DMS114 treated with DMSO at 0.1 percent for 48 hours (cell line): ENCODE data around the gene MN1.

ENCODE experiments used
- DNase-seq: peaks from one replicate; lab custom pipeline; 2025; ENCODE audit not compliant: unreplicated experiment; lab: John Stamatoyannopoulos, UW

Gene MN1

GRCh38 chr22:27786291-27786932 is 15.1 kb downstream of the MN1 start:
- no peak for DNase-seq

GRCh38 chr22:27785831-27786230 is 15.7 kb downstream of the MN1 start:
- DNase-seq = no peak

- DNase-seq = no peak
Observed at GRCh38 chr22:27784120-27784475, 17.5 kb downstream of the MN1 start.

DNA sequence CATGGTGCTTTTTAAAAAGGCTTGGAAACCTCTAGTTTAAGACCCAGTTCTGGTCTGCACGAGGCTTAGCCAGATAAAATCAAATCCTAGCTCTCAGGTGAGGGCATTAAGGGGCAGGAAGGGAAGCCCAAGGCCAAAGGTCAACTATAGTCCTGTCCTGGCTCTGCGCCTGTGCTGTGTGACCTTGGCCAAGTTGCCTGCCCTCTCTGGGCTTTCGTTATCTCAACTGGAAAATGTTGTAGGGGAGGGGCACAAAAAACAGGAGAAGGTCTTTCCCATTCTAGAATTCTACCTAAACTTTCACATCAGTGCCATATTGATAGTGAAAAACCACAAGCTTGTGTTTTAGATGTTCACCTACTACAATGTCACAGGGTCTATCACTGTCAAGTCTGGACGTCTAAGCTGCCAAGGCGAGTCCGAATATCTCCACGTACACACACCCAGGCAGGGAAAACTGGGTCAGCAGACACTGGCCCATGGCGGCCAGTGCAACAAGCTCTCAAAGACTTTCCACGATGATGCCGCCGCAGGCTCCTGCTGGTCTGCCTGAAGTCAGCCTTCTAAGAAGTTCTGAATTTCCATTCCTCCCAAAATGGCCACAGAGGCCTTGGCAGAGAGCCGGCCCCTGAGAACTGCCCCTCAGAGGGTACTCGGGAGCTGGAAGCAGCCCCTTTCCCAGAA is 18.0 kb downstream of the MN1 start:
- no peak for DNase-seq

- DNase-seq = no peak
Observed at GRCh38 chr22:27782088-27782487, 19.5 kb downstream of the MN1 start.

GRCh38 chr22:27780161-27780575 is 21.4 kb downstream of the MN1 start:
- DNase-seq = no peak

GRCh38 chr22:27779643-27780042 is 21.9 kb downstream of the MN1 start:
- no peak for DNase-seq

DNA sequence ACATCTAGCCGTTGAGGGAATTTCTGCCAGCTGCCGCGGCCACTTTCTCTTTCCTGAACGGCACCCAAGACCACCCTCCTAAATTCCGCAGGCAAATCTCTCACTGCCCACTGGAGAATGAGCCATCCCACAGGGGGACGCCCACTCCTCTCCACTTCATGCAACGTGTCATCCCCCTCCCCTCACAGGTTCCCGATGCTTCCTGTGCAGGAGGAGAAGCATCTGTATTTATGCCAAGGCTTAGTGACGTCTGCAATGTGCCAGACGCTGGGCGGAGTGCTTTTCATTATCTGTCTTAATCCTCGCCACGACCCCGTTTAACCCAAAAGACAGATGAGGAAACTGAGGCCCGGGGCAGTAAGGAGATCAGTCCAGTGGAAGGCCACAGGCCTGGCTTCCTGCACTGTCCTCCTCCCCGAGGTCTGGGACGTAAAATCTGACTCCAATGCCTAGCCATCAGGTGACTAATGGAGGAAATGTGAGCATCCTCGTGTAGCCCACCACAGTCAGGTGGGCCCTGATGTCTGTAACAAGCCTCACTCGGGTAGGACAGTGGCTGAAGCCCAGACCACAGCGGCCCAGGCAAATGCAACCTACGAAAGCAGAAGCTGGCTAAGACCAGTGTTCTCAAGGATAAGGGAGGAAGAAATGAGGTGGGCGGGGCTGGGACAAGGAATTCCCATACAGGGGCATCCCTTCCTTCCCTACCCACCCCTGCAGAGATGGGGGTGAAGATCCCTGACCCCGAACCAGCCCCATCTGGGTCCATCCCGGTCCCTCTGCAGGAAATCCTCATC is 23.1 kb downstream of the MN1 start:
- no peak for DNase-seq

DNA sequence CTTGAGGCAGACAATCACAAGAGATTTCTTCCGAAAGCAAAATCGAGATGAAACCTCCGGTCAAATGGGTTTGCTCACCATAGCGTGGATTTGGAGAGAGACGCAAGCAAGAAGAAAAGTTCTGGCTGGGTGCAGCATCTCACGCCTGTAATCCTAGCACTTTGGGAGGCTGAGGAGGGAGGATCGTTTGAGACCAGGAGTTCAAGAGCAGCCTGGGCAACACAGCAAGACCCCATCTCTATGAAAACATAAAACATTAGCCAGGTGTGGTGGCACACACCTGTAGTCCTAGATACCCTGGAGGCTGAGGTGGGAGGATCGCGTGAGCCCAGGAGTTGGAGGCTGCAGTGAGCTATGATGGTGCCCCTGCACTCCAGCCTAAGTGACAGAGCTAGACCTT is 24.4 kb downstream of the MN1 start:
- no peak for DNase-seq

GRCh38 chr22:27776650-27776958 is 25.0 kb downstream of the MN1 start:
- DNase-seq = no peak

DNA sequence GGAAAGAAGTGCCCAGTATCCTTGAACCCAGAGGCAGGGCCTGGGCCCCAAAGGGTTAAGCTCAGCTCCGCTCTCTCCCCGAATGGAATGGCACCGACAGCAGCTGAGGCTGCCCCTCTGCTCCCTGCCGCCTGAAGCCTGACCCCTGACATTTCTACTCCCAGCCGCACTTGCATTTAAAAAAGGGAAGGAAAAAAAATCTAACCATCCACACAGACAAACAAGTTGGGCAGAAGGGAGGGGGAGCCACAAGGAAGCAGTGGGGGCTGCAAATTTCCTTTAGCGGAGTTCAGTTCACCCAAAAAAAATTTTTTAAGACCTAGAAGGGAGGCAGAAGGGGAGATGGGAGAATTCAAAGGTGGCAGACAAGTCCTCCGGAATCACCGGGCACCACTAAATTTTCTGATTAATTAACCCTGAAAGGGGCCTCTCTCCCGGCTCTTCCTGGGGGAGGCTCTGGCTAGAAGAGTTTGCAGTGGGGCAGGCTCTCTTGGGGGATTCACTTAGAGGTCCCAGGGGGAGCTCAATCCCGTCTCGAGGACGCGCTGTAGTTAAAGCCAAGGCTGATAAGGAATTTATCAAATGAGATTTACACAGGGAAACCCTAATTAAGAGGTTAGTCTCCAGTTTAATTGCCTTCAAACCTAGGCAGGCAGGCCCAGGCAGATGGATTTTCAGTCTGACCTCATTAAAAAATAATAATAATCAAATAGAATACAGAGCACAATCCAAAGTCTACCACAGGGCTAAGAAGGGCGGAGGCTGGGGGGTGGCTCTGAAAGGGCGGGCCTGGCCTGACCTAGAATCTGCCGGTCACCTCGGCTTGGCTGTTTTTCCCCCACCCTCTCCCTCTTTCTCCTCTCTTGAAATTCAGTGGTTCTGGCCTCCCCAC is 25.6 kb downstream of the MN1 start:
- no peak for DNase-seq

- no peak for DNase-seq
Observed at GRCh38 chr22:27775087-27775698, 26.4 kb downstream of the MN1 start.

- no peak for DNase-seq
Observed at GRCh38 chr22:27774200-27774599, 27.4 kb downstream of the MN1 start.

DNA sequence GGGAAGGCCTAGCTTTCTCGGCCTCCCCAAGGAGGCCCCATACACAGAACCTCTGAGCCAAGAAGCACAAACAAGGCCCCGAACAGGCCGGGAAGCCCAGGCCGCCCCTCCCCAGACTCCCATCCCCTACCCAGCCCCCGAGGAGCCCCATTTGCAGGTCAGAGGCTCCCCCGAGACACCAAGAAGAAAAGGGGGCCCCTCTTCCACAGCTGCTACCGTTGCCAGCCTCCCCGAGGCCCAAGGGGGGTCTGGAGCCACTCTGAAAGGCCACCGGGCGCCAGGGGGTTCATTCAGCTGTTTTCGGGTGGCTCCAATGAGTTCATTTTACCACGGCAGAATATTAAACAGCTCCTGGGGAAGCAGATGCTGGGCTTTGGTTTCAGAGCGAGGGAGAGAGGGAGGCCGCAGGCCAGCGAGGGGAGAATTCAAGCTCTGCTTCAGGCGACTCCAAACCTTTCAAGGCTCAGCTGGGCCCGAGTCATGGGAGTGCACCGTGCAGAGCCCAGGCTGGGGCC is 28.5 kb downstream of the MN1 start:
- no peak for DNase-seq

DNA sequence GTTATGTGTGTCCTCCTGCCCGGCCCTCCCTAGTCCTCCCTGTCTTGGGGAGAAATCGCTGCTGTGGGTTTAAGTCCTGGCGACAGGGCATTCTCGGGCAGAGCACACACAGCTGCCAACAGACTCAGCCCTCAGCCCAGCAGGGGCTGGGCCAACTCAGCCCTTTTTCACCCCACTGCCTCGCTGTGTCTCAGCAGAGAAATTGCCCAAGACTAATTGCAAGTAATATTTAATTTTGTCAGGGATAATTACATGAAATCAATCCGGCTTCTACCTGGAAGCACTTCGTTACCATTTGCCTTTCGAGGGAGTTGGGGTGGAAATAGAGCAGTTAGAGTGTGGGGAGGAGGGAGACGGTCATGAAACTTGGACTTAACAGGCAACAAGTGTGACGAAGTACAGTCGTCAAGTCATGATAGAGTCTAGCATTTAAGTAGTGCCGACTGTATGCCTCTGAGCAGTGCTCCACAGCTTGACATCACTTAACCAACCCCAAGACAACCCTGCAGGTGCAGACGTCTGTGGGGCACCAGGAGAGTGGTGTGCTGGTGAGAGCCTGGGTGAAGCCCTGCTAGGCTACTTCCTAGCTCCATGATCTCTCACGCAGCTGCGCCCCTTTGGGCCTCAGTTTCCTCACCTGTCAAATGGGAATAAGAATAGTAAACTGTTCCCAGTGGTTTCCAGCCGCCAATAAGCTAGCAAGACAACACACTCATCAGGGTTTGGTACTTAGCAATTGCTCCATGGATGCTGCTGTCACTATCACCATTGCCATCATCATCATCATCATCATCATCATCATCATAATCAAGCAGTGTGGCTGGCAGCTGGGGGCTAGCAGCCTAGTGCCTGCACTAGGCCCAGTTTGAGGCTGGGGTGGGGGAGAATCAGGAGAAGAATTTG is 29.2 kb downstream of the MN1 start:
- no peak for DNase-seq

DNA sequence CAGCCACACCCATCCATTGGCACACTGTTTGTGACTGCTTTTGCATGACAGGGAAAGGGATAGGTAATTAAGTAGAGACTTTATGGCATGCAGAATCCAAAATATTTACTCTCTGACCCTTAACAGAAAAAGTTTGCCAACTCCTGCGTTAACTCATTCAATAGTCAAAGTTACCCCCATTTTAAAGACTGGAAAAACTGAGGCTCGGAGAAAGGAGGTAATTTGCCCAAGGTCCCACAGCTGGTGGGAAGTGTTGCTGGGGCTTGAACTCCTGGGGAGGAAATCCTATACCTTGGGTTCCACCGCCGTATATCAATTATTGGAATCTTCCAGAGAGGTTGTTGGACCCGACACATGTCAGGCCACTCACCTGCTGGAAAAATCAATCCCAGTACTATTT is 29.9 kb downstream of the MN1 start:
- no peak for DNase-seq

- DNase-seq = no peak
Observed at GRCh38 chr22:27769012-27769411, 32.5 kb downstream of the MN1 start.

- DNase-seq = no peak
Observed at GRCh38 chr22:27768027-27768653, 33.4 kb downstream of the MN1 start.

GRCh38 chr22:27766679-27767078 is 34.9 kb downstream of the MN1 start:
- DNase-seq = no peak
